IMR-90 (cell line): ENCODE data around the gene SYS1. TPM values are rescaled to one million over a fixed set of nuclear protein-coding genes. Genes with fewer than 3 reads are reported as not detected.

Experiments used
- polyA plus RNA-seq, 3 experiments: library from polyadenylated mRNA; depleted of rRNA; stranded (reverse); fragments of >200 nt; gene quantifications; 2 replicates each; pipeline ENCODE4 v1.2.3, GENCODE V29; 2012; ENCODE audit warnings: low replicate concordance in 1 of 3
- total RNA-seq: library from RNA; depleted of rRNA; stranded (reverse); fragments of >200 nt; gene quantifications from 2 replicates; pipeline ENCODE4 v1.2.3, GENCODE V29; 2012; rRNA removed

SYS1 gene
- total and polyA plus RNA-seq, 2 of the 4 experiments (the other 2 are of a cell fraction), result 12.9 to 24.6 TPM

Other genes with a start within 250 kb of the SYS1 start
- gene WFDC5, start 248.0 kb upstream of the SYS1 start, total RNA-seq, result not detected in 2 replicates
- not detected in 2 replicates for gene WFDC5, start 248.0 kb upstream of the SYS1 start, polyA plus RNA-seq (2012; rRNA removed)
- not detected in 2 replicates for gene WFDC12, start 238.7 kb upstream of the SYS1 start, total RNA-seq
- not detected in 2 replicates for gene WFDC12, start 238.7 kb upstream of the SYS1 start, polyA plus RNA-seq (2012; rRNA removed)
- gene PI3, start 188.3 kb upstream of the SYS1 start, total RNA-seq, result not detected in 2 replicates
- not detected in 2 replicates for gene PI3, start 188.3 kb upstream of the SYS1 start, polyA plus RNA-seq (2012; rRNA removed)
- not detected in 2 replicates for gene SEMG1, start 156.1 kb upstream of the SYS1 start, total RNA-seq
- not detected in 2 replicates for gene SEMG1, start 156.1 kb upstream of the SYS1 start, polyA plus RNA-seq (2012; rRNA removed)
- not detected in 2 replicates for gene SEMG2, start 141.8 kb upstream of the SYS1 start, total RNA-seq
- gene SEMG2, start 141.8 kb upstream of the SYS1 start, polyA plus RNA-seq (2012; rRNA removed), result not detected in 2 replicates
- not detected in 2 replicates for gene SLPI, start 108.6 kb upstream of the SYS1 start, total RNA-seq
- gene SLPI, start 108.6 kb upstream of the SYS1 start, polyA plus RNA-seq (2012; rRNA removed), result not detected in 2 replicates
- gene RBPJL, start 56.3 kb upstream of the SYS1 start, total RNA-seq, result not detected in 2 replicates
- not detected in 2 replicates for gene RBPJL, start 56.3 kb upstream of the SYS1 start, polyA plus RNA-seq (2012; rRNA removed)
- gene MATN4, start 54.9 kb upstream of the SYS1 start, total RNA-seq, result not detected in 2 replicates
- 0.12 and 0.13 TPM in 2 replicates for gene MATN4, start 54.9 kb upstream of the SYS1 start, polyA plus RNA-seq (2012; rRNA removed)
- 265 and 275 TPM in 2 replicates for gene SDC4, start 14.7 kb upstream of the SYS1 start, total RNA-seq
- 181 and 203 TPM in 2 replicates for gene SDC4, start 14.7 kb upstream of the SYS1 start, polyA plus RNA-seq (2012; rRNA removed)
- gene TP53TG5, start 15.2 kb downstream of the SYS1 start, total RNA-seq, result not detected in 2 replicates
- not detected in 2 replicates for gene TP53TG5, start 15.2 kb downstream of the SYS1 start, polyA plus RNA-seq (2012; rRNA removed)
- gene DBNDD2, start 45.1 kb downstream of the SYS1 start, total RNA-seq, result 1.1 and 1.3 TPM in 2 replicates
- 7.8 and 9.3 TPM in 2 replicates for gene DBNDD2, start 45.1 kb downstream of the SYS1 start, polyA plus RNA-seq (2012; rRNA removed)
- gene PIGT, start 53.0 kb downstream of the SYS1 start, total RNA-seq, result 27.2 and 31.2 TPM in 2 replicates
- 145 and 168 TPM in 2 replicates for gene PIGT, start 53.0 kb downstream of the SYS1 start, polyA plus RNA-seq (2012; rRNA removed)
- gene WFDC2, start 106.6 kb downstream of the SYS1 start, total RNA-seq, result not detected in 2 replicates
- gene WFDC2, start 106.6 kb downstream of the SYS1 start, polyA plus RNA-seq (2012; rRNA removed), result not detected in 2 replicates
- not detected in 2 replicates for gene SPINT3, start 152.5 kb downstream of the SYS1 start, total RNA-seq
- not detected in 2 replicates for gene SPINT3, start 152.5 kb downstream of the SYS1 start, polyA plus RNA-seq (2012; rRNA removed)
- not detected in 2 replicates for gene WFDC6, start 176.3 kb downstream of the SYS1 start, total RNA-seq
- gene WFDC6, start 176.3 kb downstream of the SYS1 start, polyA plus RNA-seq (2012; rRNA removed), result not detected in 2 replicates
- gene EPPIN, start 184.2 kb downstream of the SYS1 start, total RNA-seq, result not detected in 2 replicates
- not detected in 2 replicates for gene EPPIN, start 184.2 kb downstream of the SYS1 start, polyA plus RNA-seq (2012; rRNA removed)
- not detected in 2 replicates for gene WFDC8, start 216.1 kb downstream of the SYS1 start, total RNA-seq
- not detected in 2 replicates for gene WFDC8, start 216.1 kb downstream of the SYS1 start, polyA plus RNA-seq (2012; rRNA removed)